ENCODE measurements around the gene THAP7.

DNA sequence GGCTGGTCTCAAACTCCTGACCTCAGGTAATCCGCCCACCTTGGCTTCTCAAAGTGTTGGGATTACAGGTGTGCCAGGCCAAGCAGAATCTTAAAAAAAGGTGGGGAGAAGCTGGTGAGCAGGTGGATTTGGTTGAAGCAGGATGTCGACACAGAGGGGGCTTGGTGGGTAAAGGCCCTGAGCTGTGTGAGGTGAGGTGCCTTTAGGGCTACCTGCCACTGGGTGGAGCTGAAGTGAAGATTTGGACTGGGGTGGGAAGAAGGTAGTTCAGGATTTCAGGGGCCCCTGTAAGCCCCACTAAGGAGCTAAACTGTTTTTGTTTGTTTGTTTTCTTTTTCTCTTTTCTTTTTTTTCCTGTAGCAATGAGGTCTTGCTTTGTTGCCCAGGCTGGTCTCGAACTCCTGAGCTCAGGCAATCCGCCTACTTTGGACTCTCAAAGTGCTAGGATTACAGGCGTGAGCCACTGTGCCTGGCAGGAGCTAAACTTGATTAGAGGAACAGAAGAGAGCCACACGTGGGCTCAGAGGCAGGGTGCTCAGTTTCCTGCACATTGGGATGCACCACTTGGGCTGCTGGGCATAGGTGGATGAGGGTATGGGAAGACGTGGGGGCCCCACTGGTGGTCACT is 19.0 kb upstream of the THAP7 start:
- TF ChIP-seq, protein P1, sequence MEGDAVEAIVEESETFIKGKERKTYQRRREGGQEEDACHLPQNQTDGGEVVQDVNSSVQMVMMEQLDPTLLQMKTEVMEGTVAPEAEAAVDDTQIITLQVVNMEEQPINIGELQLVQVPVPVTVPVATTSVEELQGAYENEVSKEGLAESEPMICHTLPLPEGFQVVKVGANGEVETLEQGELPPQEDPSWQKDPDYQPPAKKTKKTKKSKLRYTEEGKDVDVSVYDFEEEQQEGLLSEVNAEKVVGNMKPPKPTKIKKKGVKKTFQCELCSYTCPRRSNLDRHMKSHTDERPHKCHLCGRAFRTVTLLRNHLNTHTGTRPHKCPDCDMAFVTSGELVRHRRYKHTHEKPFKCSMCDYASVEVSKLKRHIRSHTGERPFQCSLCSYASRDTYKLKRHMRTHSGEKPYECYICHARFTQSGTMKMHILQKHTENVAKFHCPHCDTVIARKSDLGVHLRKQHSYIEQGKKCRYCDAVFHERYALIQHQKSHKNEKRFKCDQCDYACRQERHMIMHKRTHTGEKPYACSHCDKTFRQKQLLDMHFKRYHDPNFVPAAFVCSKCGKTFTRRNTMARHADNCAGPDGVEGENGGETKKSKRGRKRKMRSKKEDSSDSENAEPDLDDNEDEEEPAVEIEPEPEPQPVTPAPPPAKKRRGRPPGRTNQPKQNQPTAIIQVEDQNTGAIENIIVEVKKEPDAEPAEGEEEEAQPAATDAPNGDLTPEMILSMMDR (IDR thresholded peaks at IDR 0.05): peak; percentile 57
- no peak for TF ChIP-seq EZH2phosphoT487 (IDR thresholded peaks at IDR 0.05)

Data from neural progenitor cell (in vitro differentiated cells).